ENCODE results near the gene RCL1.

DNA sequence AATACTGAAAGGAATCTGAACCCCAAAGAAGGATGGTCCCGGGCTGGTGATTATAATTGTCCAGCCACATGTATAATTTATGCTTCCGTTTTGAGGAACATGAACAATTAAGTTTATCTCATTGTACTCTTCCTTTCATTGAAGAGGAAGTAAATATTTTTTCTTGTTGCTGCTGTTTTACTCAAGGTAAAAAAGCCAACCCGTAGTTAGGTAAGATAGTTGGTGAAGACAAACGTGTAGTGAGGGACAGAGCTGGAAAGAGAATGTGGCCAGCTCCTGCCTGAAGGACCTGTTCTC lies 5.1 kb downstream of the RCL1 start:
- TF ChIP-seq EP300 (IDR thresholded peaks at IDR 0.05): no peak
- TF ChIP-seq, protein P1, sequence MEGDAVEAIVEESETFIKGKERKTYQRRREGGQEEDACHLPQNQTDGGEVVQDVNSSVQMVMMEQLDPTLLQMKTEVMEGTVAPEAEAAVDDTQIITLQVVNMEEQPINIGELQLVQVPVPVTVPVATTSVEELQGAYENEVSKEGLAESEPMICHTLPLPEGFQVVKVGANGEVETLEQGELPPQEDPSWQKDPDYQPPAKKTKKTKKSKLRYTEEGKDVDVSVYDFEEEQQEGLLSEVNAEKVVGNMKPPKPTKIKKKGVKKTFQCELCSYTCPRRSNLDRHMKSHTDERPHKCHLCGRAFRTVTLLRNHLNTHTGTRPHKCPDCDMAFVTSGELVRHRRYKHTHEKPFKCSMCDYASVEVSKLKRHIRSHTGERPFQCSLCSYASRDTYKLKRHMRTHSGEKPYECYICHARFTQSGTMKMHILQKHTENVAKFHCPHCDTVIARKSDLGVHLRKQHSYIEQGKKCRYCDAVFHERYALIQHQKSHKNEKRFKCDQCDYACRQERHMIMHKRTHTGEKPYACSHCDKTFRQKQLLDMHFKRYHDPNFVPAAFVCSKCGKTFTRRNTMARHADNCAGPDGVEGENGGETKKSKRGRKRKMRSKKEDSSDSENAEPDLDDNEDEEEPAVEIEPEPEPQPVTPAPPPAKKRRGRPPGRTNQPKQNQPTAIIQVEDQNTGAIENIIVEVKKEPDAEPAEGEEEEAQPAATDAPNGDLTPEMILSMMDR (IDR thresholded peaks at IDR 0.05): no peak
- TF ChIP-seq, protein P2, sequence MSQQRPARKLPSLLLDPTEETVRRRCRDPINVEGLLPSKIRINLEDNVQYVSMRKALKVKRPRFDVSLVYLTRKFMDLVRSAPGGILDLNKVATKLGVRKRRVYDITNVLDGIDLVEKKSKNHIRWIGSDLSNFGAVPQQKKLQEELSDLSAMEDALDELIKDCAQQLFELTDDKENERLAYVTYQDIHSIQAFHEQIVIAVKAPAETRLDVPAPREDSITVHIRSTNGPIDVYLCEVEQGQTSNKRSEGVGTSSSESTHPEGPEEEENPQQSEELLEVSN (IDR thresholded peaks at IDR 0.05; ENCODE audit: borderline replicate concordance, low read depth): no peak
- no peak for TF ChIP-seq POLR2A (IDR thresholded peaks at IDR 0.05; ENCODE audit: low read length)
- TF ChIP-seq, protein P3, sequence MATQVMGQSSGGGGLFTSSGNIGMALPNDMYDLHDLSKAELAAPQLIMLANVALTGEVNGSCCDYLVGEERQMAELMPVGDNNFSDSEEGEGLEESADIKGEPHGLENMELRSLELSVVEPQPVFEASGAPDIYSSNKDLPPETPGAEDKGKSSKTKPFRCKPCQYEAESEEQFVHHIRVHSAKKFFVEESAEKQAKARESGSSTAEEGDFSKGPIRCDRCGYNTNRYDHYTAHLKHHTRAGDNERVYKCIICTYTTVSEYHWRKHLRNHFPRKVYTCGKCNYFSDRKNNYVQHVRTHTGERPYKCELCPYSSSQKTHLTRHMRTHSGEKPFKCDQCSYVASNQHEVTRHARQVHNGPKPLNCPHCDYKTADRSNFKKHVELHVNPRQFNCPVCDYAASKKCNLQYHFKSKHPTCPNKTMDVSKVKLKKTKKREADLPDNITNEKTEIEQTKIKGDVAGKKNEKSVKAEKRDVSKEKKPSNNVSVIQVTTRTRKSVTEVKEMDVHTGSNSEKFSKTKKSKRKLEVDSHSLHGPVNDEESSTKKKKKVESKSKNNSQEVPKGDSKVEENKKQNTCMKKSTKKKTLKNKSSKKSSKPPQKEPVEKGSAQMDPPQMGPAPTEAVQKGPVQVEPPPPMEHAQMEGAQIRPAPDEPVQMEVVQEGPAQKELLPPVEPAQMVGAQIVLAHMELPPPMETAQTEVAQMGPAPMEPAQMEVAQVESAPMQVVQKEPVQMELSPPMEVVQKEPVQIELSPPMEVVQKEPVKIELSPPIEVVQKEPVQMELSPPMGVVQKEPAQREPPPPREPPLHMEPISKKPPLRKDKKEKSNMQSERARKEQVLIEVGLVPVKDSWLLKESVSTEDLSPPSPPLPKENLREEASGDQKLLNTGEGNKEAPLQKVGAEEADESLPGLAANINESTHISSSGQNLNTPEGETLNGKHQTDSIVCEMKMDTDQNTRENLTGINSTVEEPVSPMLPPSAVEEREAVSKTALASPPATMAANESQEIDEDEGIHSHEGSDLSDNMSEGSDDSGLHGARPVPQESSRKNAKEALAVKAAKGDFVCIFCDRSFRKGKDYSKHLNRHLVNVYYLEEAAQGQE (IDR thresholded peaks at IDR 0.05): no peak
- TF ChIP-seq, protein P4, sequence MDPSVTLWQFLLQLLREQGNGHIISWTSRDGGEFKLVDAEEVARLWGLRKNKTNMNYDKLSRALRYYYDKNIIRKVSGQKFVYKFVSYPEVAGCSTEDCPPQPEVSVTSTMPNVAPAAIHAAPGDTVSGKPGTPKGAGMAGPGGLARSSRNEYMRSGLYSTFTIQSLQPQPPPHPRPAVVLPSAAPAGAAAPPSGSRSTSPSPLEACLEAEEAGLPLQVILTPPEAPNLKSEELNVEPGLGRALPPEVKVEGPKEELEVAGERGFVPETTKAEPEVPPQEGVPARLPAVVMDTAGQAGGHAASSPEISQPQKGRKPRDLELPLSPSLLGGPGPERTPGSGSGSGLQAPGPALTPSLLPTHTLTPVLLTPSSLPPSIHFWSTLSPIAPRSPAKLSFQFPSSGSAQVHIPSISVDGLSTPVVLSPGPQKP (IDR thresholded peaks at IDR 0.05; ENCODE audit: low read depth, low read length): no peak
- no peak for TF ChIP-seq RFX5 (IDR thresholded peaks at IDR 0.05)
- TF ChIP-seq MAZ (IDR thresholded peaks at IDR 0.05; ENCODE audit: borderline replicate concordance, low read depth, low read length): no peak
- TF ChIP-seq, protein P5, sequence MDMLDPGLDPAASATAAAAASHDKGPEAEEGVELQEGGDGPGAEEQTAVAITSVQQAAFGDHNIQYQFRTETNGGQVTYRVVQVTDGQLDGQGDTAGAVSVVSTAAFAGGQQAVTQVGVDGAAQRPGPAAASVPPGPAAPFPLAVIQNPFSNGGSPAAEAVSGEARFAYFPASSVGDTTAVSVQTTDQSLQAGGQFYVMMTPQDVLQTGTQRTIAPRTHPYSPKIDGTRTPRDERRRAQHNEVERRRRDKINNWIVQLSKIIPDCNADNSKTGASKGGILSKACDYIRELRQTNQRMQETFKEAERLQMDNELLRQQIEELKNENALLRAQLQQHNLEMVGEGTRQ (IDR thresholded peaks at IDR 0.05): no peak
- TF ChIP-seq KDM1A (IDR thresholded peaks at IDR 0.05; ENCODE audit: low read depth): no peak
- TF ChIP-seq NR3C1 (IDR thresholded peaks at IDR 0.05): no peak
